Loucy (cell line): ENCODE results near the gene USP47.

Experiments used
- H2AFZ ChIP-seq: fragments of 200-600 bp; sonication (generic); 2 replicates; pipeline ENCODE4 v1.6.0; 2016; ENCODE audit warnings: antibody characterized with exemption, mild to moderate bottlenecking, low read length, moderate library complexity
- H3F3A ChIP-seq: fragments of 200-600 bp; 2 replicates; pipeline ENCODE4 v1.6.0; 2016; ENCODE audit warnings: antibody characterized with exemption, low read depth, mild to moderate bottlenecking
- H3K27me3 ChIP-seq: fragments of 200-600 bp; sonication (generic); 2 replicates; pipeline ENCODE4 v1.6.1; 2014; ENCODE audit warnings: low read length, mild to moderate bottlenecking; ENCODE audit not compliant: insufficient read depth, poor library complexity, severe bottlenecking
- H3K36me3 ChIP-seq: fragments of 200-600 bp; sonication (generic); 2 replicates; pipeline ENCODE4 v1.6.1; 2016; ENCODE audit warnings: low read length; ENCODE audit not compliant: insufficient read depth
- H3K4me1 ChIP-seq: fragments of 200-600 bp; sonication (generic); 2 replicates; pipeline ENCODE4 v1.5.1; 2014; ENCODE audit warnings: low read length, mild to moderate bottlenecking; ENCODE audit not compliant: insufficient read depth, poor library complexity, severe bottlenecking
- H3K4me2 ChIP-seq: fragments of 200-600 bp; sonication (generic); 2 replicates; pipeline ENCODE4 v1.6.0; 2014; ENCODE audit warnings: antibody characterized with exemption, low read length, low read depth, mild to moderate bottlenecking; ENCODE audit not compliant: poor library complexity, severe bottlenecking
- H3K4me3 ChIP-seq: fragments of 200-600 bp; sonication (generic); 2 replicates; pipeline ENCODE4 v1.5.1; 2014; ENCODE audit warnings: low read length, mild to moderate bottlenecking, mixed read lengths; ENCODE audit not compliant: poor library complexity, severe bottlenecking
- H3K79me2 ChIP-seq: fragments of 200-600 bp; sonication (generic); 2 replicates; pipeline ENCODE4 v1.6.1; 2014; ENCODE audit warnings: low read length; ENCODE audit not compliant: insufficient read depth
- H3K9ac ChIP-seq: fragments of 200-600 bp; sonication (generic); 2 replicates; pipeline ENCODE4 v1.6.0; 2014; ENCODE audit warnings: mild to moderate bottlenecking, low read depth, low read length, moderate library complexity; ENCODE audit not compliant: poor library complexity, severe bottlenecking
- H3K9me2 ChIP-seq: fragments of 200-600 bp; sonication (generic); replicated peaks from 2 replicates; pipeline ENCODE4 v1.6.1; 2016; ENCODE audit warnings: low read depth, low read length, mixed read lengths
- H3K9me3 ChIP-seq: fragments of 200-600 bp; sonication (generic); 2 replicates; pipeline ENCODE4 v1.6.1; 2014; ENCODE audit warnings: mild to moderate bottlenecking, antibody characterized with exemption, low read length, low read depth; ENCODE audit not compliant: insufficient read depth
- H4K20me1 ChIP-seq: fragments of 200-600 bp; sonication (generic); 2 replicates; pipeline ENCODE4 v1.6.0; 2014; ENCODE audit warnings: antibody characterized with exemption, low read length, mild to moderate bottlenecking; ENCODE audit not compliant: insufficient read depth, poor library complexity, severe bottlenecking
- CTCF ChIP-seq: fragments of 200-600 bp; sonication (generic); conservative IDR thresholded peaks from 2 replicates; pipeline ENCODE4 v1.5.1; 2014; ENCODE audit warnings: mild to moderate bottlenecking, antibody characterized with exemption, low read length
- EZH2phosphoT487 ChIP-seq: fragments of 200-600 bp; IDR thresholded peaks from 2 replicates; pipeline ENCODE4 v1.6.1; 2018; ENCODE audit warnings: antibody characterized with exemption, mild to moderate bottlenecking, moderate library complexity, borderline replicate concordance

Gene USP47

GRCh38 chr11:11816511-11817314, 25.1 kb upstream of the USP47 start:
- Histone ChIP-seq H3K9ac (no peak overlapping the region), H2AFZ (no peak overlapping the region), H4K20me1 (no peaks in the 10 kb centered on the region), H3K9me2 (no peaks in the 10 kb centered on the region), H3K36me3 (no peaks in the 10 kb centered on the region), H3K27me3 (no peaks in the 10 kb centered on the region), H3K4me1 (no peaks in the 10 kb centered on the region), H3K4me2 (no peak overlapping the region), H3F3A (no peaks in the 10 kb centered on the region), H3K79me2 (no peaks in the 10 kb centered on the region), H3K4me3 (no peak overlapping the region), H3K9me3 (no peaks in the 10 kb centered on the region)
- no peak for TF ChIP-seq EZH2phosphoT487

GRCh38 chr11:11817957-11818356, 23.8 kb upstream of the USP47 start:
- Histone ChIP-seq H3F3A (no peaks in the 10 kb centered on the region), H3K36me3 (no peaks in the 10 kb centered on the region), H3K4me2 (no peak overlapping the region), H3K79me2 (no peaks in the 10 kb centered on the region), H3K4me3 (no peak overlapping the region), H2AFZ (no peak overlapping the region), H3K9me2 (no peaks in the 10 kb centered on the region), H3K27me3 (no peaks in the 10 kb centered on the region), H3K9me3 (no peaks in the 10 kb centered on the region), H3K9ac (no peak overlapping the region), H3K4me1 (no peaks in the 10 kb centered on the region), H4K20me1 (no peaks in the 10 kb centered on the region)
- TF ChIP-seq CTCF: no peak
- TF ChIP-seq EZH2phosphoT487: no peak

- H3K9me2 ChIP-seq: no peaks in the 10 kb centered on the region
- no peaks in the 10 kb centered on the region for H3F3A ChIP-seq
- H4K20me1 ChIP-seq: no peaks in the 10 kb centered on the region
- TF ChIP-seq EZH2phosphoT487 (no peak), CTCF (no peak)
- no peaks in the 10 kb centered on the region for H3K36me3 ChIP-seq
- H3K4me1 ChIP-seq: no peaks in the 10 kb centered on the region
- no peak overlapping the region for H2AFZ ChIP-seq
- no peaks in the 10 kb centered on the region for H3K27me3 ChIP-seq
- no peak overlapping the region for H3K4me2 ChIP-seq
- H3K9me3 ChIP-seq: no peaks in the 10 kb centered on the region
- no peaks in the 10 kb centered on the region for H3K79me2 ChIP-seq
- no peak overlapping the region for H3K4me3 ChIP-seq
- no peak overlapping the region for H3K9ac ChIP-seq
Observed at GRCh38 chr11:11818529-11819121, 23.1 kb upstream of the USP47 start.
